ENCODE results near the gene KMT2B.

KMT2B gene

DNA sequence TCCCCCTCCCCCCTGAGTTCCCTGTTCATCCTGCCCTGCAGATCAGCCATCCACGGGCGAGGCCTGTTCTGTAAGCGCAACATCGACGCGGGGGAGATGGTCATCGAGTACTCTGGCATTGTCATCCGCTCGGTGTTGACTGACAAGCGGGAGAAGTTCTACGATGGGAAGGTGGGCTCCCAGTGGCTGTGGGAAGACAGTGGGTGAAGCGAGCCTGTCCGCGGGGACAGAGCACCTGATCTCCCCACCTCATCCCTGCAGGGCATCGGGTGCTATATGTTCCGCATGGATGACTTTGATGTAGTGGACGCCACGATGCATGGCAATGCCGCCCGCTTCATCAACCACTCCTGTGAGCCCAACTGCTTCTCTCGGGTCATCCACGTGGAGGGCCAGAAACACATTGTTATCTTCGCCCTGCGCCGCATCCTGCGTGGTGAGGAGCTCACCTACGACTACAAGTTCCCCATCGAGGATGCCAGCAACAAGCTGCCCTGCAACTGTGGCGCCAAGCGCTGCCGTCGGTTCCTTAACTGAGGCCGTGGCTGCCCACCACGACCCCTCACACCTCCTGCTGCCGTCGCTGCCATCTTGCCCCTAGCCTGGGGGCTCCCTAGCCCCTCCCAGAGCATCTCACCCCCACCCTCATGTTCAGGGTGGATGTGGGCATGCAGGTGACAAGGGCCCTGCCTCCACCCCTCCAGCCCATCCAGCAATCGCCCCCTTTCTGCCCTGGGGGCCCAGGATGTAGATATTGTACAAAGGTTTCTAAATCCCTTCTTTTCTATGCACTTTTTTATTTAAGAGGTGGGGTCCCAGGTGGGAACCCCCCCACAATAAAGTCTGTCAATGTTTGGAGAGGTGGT, 20.5 kb downstream of the KMT2B start:
- TF ChIP-seq, protein P1, sequence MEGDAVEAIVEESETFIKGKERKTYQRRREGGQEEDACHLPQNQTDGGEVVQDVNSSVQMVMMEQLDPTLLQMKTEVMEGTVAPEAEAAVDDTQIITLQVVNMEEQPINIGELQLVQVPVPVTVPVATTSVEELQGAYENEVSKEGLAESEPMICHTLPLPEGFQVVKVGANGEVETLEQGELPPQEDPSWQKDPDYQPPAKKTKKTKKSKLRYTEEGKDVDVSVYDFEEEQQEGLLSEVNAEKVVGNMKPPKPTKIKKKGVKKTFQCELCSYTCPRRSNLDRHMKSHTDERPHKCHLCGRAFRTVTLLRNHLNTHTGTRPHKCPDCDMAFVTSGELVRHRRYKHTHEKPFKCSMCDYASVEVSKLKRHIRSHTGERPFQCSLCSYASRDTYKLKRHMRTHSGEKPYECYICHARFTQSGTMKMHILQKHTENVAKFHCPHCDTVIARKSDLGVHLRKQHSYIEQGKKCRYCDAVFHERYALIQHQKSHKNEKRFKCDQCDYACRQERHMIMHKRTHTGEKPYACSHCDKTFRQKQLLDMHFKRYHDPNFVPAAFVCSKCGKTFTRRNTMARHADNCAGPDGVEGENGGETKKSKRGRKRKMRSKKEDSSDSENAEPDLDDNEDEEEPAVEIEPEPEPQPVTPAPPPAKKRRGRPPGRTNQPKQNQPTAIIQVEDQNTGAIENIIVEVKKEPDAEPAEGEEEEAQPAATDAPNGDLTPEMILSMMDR (IDR thresholded peaks at IDR 0.05; ENCODE audit: control insufficient read depth, extremely low read depth, insufficient read depth) = no peak
- no peak for DNase-seq (ENCODE audit: low read depth)
- H3K4me3 ChIP-seq (ENCODE audit: low read depth, low read length) = no peak overlapping the region

DNA sequence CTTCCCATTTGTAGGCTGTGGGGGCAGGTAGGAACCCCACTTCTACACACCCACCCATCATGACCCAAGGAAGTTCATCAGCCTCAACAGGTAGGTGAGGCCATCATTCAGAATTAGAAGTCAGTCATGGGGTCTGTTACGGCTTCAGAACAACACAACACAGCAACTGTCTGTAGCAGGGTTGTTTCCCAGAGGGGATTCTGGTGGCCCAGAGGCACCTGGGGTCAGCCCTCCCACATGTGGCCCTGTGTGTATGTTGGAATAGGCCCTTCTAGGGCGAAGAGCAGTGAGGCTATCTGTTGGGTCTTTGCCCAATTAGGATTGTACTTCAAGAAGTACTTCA, 21.1 kb downstream of the KMT2B start:
- TF ChIP-seq, protein P1 (IDR thresholded peaks at IDR 0.05; ENCODE audit: control insufficient read depth, extremely low read depth, insufficient read depth) = no peak
- DNase-seq (ENCODE audit: low read depth) = no peak
- no peak overlapping the region for H3K4me3 ChIP-seq (ENCODE audit: low read depth, low read length)

DNA sequence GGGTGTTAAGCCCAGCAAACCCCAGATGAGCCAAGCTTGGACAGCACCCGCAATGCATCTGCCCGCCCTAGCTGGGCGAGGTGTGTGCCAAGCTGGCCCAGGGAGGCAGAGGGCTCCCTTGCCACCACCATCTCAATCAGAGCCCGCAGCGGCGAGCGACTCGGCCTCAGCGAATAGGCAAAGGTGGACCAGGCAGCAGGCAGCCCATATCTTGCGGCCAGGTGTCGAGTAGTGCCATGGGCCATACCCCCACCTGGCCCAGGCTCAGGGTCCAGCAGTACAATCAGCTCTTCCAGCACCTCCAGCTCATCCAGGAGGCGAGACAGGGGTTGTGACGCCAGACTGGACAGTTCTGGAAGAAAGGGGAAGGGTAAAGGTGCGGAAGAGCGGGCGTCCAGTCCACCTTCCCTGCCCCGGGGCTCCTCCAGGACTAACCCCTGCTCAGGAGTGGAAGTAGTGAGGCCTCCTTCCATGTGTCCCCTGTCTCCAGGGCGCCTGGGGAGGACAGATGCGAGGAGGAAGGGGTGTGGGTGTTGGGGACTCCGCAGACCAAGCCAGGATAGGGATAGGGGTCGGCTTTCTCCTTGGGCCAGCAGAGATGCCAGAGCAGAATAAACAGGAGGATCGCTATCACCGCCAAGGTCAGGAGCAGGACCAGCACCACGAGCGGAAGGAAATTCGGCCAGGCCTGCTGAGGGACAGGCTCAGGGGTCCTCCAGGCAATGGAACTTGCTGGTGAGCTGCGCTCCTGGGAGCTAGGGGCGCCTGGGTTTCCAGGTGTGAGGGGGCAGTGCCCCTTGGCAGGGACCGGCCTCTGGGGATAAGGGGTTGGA, 21.7 kb downstream of the KMT2B start:
- no peak for DNase-seq (ENCODE audit: low read depth)
- TF ChIP-seq, protein P1 (IDR thresholded peaks at IDR 0.05; ENCODE audit: control insufficient read depth, extremely low read depth, insufficient read depth) = no peak

DNA sequence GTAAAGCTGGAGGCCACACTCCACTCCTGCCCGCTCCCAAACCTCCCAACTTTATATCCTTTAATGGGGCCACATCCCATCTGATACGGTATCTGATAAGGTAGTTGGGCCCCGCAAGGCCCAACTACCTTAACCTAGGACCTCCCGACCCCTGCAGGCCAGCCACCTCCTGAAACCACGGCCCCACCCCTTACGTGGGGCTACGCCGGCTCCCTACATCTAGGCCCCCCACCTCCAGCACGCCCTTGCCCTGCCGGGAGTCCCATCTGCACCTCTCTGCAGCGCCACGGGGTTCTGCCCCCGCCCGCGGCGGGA, 22.3 kb downstream of the KMT2B start:
- TF ChIP-seq, protein P1 (IDR thresholded peaks at IDR 0.05; ENCODE audit: control insufficient read depth, extremely low read depth, insufficient read depth) = no peak

More for the DNA sequence above, 21.7 kb downstream of the KMT2B start:
- H3K4me3 ChIP-seq (ENCODE audit: low read depth, low read length) = peak overlapping the region; percentile 67

DNA sequence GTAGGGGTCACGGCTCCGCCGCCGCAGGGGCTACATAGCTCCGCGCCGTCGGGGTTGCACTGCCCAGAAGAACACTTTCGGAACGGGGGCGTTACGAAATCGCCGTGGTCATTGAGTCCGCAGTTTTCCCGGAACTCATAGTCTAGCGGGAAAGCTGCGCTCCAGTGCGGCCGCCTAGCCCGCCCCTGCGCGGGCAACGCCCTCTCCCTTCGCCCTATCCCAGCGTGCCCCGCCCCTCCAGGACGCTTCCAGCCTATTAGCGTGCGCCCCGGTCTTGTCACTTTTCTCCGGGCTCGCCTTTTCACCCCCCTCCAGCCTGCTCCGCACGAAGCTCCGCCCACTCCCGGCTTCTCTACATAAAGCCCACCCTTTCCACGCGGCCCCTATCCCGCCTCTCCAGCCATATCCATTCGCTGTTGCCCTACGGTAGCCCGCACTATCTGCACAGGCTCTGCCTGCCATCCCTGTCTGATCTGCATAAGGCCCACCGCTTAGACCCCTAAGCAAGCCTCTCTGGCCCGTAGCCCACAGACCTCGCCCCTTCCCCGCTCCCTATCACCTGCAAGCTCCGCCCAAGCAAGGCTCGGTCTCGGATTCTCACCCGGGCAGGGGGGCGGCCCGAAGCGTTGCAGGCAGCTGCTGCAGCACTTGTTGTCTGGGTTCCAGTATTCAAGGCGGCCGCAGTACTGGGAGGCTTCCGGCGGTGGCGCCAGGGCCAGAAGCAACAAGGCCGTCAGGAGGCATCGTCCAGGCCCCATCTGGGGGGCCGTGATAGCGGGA, 22.8 kb downstream of the KMT2B start:
- H3K4me3 ChIP-seq (ENCODE audit: low read depth, low read length) = peak overlapping the region; percentile 67
- peak; percentile 84 for DNase-seq (ENCODE audit: low read depth)
- TF ChIP-seq, protein P1 (IDR thresholded peaks at IDR 0.05; ENCODE audit: control insufficient read depth, extremely low read depth, insufficient read depth) = peak; percentile 27; the same call in 1 of the 2 replicates

More for the DNA sequence above, 22.3 kb downstream of the KMT2B start:
- peak overlapping the region; percentile 67 for H3K4me3 ChIP-seq (ENCODE audit: low read depth, low read length)
- DNase-seq (ENCODE audit: low read depth) = no peak

DNA sequence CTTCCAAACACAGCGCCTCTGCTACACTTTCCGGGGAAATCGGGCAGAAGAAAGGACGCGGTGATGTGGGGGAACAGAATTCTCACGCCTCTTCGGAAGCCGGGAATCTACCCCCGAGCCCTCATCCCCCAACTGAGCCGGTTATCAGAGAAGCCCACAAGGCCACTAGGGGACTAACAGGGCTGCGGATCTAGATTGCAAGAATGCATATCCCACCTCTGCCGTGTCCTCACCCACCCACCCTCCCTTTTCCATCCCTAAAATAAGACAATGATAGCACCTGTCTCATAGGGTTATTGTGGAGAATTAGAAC, 23.4 kb downstream of the KMT2B start:
- no peak for DNase-seq (ENCODE audit: low read depth)
- TF ChIP-seq, protein P1 (IDR thresholded peaks at IDR 0.05; ENCODE audit: control insufficient read depth, extremely low read depth, insufficient read depth) = no peak

More for the DNA sequence above, 23.4 kb downstream of the KMT2B start:
- H3K4me3 ChIP-seq (ENCODE audit: low read depth, low read length) = peak overlapping the region; percentile 67

All from LNCaP clone FGC (cell line).